Liver (tissue), 9 donors: Measurements from ENCODE around the gene FAM184B. TPM values are rescaled to one million over a fixed set of nuclear protein-coding genes. Genes with fewer than 3 reads are reported as not detected.

ENCODE experiments used
- DNase-seq: peaks from one replicate; pipeline ENCODE4 v3.0.0-alpha.2; 2017; ENCODE audit warnings: low spot score
- H3K27ac ChIP-seq, 2 donors: one replicate each; pipeline ENCODE4 v1.7.0; 2013; ENCODE audit warnings: inconsistent platforms in 2 of 2, low read length in 2 of 2, control low read depth in 1 of 2, low read depth in 1 of 2, mild to moderate bottlenecking in 1 of 2
- H3K27me3 ChIP-seq, 4 donors: one replicate each; pipeline versions ENCODE4 v1.6.1 to v1.7.0; 2013; ENCODE audit warnings: low read length in 3 of 4, inconsistent platforms in 1 of 4, mild to moderate bottlenecking in 1 of 4, moderate library complexity in 1 of 4; ENCODE audit not compliant: control insufficient read depth in 4 of 4, insufficient read depth in 4 of 4
- H3K36me3 ChIP-seq, 4 donors: one replicate each; pipeline versions ENCODE4 v1.6.1 to v1.7.0; 2013; ENCODE audit warnings: low read length in 3 of 4, mild to moderate bottlenecking in 3 of 4, low read depth in 1 of 4, moderate library complexity in 1 of 4; ENCODE audit not compliant: control insufficient read depth in 4 of 4, insufficient read depth in 3 of 4
- H3K4me1 ChIP-seq, 4 donors: one replicate each; pipeline versions ENCODE4 v1.6.1 to v1.7.0; 2013; ENCODE audit warnings: low read length in 3 of 4, mild to moderate bottlenecking in 3 of 4, moderate library complexity in 1 of 4; ENCODE audit not compliant: control insufficient read depth in 4 of 4, insufficient read depth in 4 of 4
- H3K4me3 ChIP-seq, 3 donors: one replicate each; pipeline versions ENCODE4 v1.6.1 to v1.7.0; 2013; ENCODE audit warnings: low read length in 3 of 3, control low read depth in 1 of 3, low read depth in 1 of 3, mild to moderate bottlenecking in 1 of 3
- H3K9ac ChIP-seq, 2 donors: one replicate each; pipeline ENCODE4 v1.7.0; 2013; ENCODE audit warnings: low read length in 2 of 2, mild to moderate bottlenecking in 2 of 2, moderate library complexity in 2 of 2, control low read depth in 1 of 2, low read depth in 1 of 2
- H3K9me3 ChIP-seq, 4 donors: one replicate each; pipeline versions ENCODE4 v1.6.1 to v1.7.0; 2013; ENCODE audit warnings: low read length in 3 of 4; ENCODE audit not compliant: control insufficient read depth in 4 of 4
- FOXA1 ChIP-seq: IDR thresholded peaks from 2 replicates; pipeline ENCODE4 v1.6.1; 2016; ENCODE audit warnings: antibody characterized with exemption
- GABPA ChIP-seq, 2 donors: IDR thresholded peaks in 1 of 2; conservative IDR thresholded peaks in 1 of 2; 2 replicates each; pipeline ENCODE4 v1.6.1; 2016; ENCODE audit warnings: antibody characterized with exemption in 2 of 2, mild to moderate bottlenecking in 1 of 2, moderate library complexity in 1 of 2
- HNF4A ChIP-seq, 2 donors: conservative IDR thresholded peaks; 2 replicates each; pipeline ENCODE4 v1.6.1; 2016; ENCODE audit warnings: antibody characterized with exemption in 2 of 2, mild to moderate bottlenecking in 2 of 2
- JUND ChIP-seq, 2 donors: IDR thresholded peaks; 2 replicates each; pipeline ENCODE4 v1.6.1; 2016; ENCODE audit warnings: antibody characterized with exemption in 2 of 2
- RAD21 ChIP-seq, 2 donors: IDR thresholded peaks; 2 replicates each; pipeline ENCODE4 v1.6.1; 2016; ENCODE audit warnings: antibody characterized with exemption in 2 of 2, mild to moderate bottlenecking in 2 of 2
- SP1 ChIP-seq: IDR thresholded peaks from 2 replicates; pipeline ENCODE4 v1.6.1; 2018; ENCODE audit warnings: antibody characterized with exemption, mild to moderate bottlenecking
- TAF1 ChIP-seq: conservative IDR thresholded peaks from 2 replicates; pipeline ENCODE4 v1.6.1; 2016; ENCODE audit warnings: antibody characterized with exemption, mild to moderate bottlenecking
- YY1 ChIP-seq: IDR thresholded peaks from 2 replicates; pipeline ENCODE4 v1.6.1; 2016; ENCODE audit warnings: antibody characterized with exemption, mild to moderate bottlenecking
- ZBTB33 ChIP-seq: IDR thresholded peaks from 2 replicates; pipeline ENCODE4 v1.6.1; 2016; ENCODE audit warnings: antibody characterized with exemption
- WGBS: extraction: QIAGEN DNeasy Blood & Tissue Kit; methylation state at CpG from one replicate; pipeline ENCODE4 v1.1.7; 2013; 5-methylcytosine and 5-hydroxymethylcytosine counted together
- polyA plus RNA-seq, 2 donors: library from polyadenylated mRNA; stranded (reverse) in 1 of 2; unstranded in 1 of 2; fragments of 200-250 nt in 1 of 2; fragments of >200 nt in 1 of 2; fragmentation: Nextera tagmentation in 1 of 2; extraction: Ambion mirVana in 1 of 2; gene quantifications; one replicate each; pipeline versions ENCODE4 v1.2.1 to v1.2.3, GENCODE V29; 2013 to 2015
- total RNA-seq, 2 donors: library from RNA; depleted of rRNA; stranded (reverse); fragments of >200 nt; gene quantifications; one replicate each; pipeline ENCODE4 v1.2.3, GENCODE V29; 2014
- TF ChIP-seq, protein P1 (sequence below): fragments of 150-350 bp; IDR thresholded peaks from 2 replicates; pipeline ENCODE4 v1.5.1; 2017; ENCODE audit warnings: improper control_type of control experiment, low read depth, low read length; ENCODE audit not compliant: missing input control
- donor health status: healthy.
- donor health status: healthy.
- donor health status: healthy.
- donor health status: healthy.
- donor health status: healthy.

FAM184B gene
- total and polyA plus RNA-seq, 4 donors: 0.01 TPM; not detected in 3

GRCh38 chr4:17636696-17637622 lies 144.5 kb downstream of the FAM184B start:
- no peak for TF ChIP-seq FOXA1
- TF ChIP-seq TAF1: no peak
- TF ChIP-seq, protein P1, sequence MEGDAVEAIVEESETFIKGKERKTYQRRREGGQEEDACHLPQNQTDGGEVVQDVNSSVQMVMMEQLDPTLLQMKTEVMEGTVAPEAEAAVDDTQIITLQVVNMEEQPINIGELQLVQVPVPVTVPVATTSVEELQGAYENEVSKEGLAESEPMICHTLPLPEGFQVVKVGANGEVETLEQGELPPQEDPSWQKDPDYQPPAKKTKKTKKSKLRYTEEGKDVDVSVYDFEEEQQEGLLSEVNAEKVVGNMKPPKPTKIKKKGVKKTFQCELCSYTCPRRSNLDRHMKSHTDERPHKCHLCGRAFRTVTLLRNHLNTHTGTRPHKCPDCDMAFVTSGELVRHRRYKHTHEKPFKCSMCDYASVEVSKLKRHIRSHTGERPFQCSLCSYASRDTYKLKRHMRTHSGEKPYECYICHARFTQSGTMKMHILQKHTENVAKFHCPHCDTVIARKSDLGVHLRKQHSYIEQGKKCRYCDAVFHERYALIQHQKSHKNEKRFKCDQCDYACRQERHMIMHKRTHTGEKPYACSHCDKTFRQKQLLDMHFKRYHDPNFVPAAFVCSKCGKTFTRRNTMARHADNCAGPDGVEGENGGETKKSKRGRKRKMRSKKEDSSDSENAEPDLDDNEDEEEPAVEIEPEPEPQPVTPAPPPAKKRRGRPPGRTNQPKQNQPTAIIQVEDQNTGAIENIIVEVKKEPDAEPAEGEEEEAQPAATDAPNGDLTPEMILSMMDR: peak; percentile 96
- TF ChIP-seq ZBTB33: no peak
- TF ChIP-seq GABPA (IDR thresholded peaks at IDR 0.05 in 1 of 2, conservative IDR thresholded peaks at IDR 0.05 in 1 of 2): no peak
- TF ChIP-seq RAD21 (IDR thresholded peaks at IDR 0.05): peak; percentile 91 to 92
- Histone ChIP-seq H3K27me3 (no peaks in the 10 kb centered on the region), H3K9me3 (no peaks in the 10 kb centered on the region), H3K36me3 (peaks cover 0 to 22% (median 14%) of the 10 kb centered on the region in 4 donors), H3K4me1 (no peaks in the 10 kb centered on the region), H3K4me3 (no peak overlapping the region), H3K9ac (no peak overlapping the region), H3K27ac (no peak overlapping the region)
- DNase-seq: peak; percentile 85
- WGBS: 56% methylated on average over 32 of the region's 32 CpGs

DNA sequence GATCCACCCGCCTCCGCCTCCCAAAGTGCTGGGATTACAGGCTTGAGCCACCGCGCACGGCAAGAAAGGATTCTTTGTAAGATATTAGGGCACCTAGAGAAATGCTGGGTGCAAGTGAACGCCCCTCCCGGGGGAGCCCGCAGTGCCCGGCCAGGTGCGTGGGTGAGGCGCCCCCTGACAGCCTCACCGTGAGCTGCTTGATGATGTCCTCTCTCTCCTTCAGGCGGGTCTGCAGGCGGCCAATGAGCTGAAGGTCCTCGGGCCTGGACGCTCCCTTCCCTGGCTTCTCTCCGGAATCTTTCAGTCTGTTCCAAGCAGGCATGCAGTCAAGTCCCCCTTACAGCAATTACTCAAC lies 145.1 kb downstream of the FAM184B start:
- Histone ChIP-seq H3K4me1 (no peaks in the 10 kb centered on the region), H3K4me3 (no peak overlapping the region), H3K36me3 (peaks cover under 1 to 28% (median 18%) of the 10 kb centered on the region in 4 donors), H3K27ac (no peak overlapping the region), H3K27me3 (no peaks in the 10 kb centered on the region), H3K9me3 (no peaks in the 10 kb centered on the region), H3K9ac (no peak overlapping the region)
- no peak for DNase-seq
- no peak for TF ChIP-seq SP1
- no peak for TF ChIP-seq JUND (IDR thresholded peaks at IDR 0.05)
- TF ChIP-seq RAD21 (IDR thresholded peaks at IDR 0.05): no peak
- no peak for TF ChIP-seq HNF4A (conservative IDR thresholded peaks at IDR 0.05)
- WGBS: 91% methylated on average over 17 of the region's 17 CpGs

DNA sequence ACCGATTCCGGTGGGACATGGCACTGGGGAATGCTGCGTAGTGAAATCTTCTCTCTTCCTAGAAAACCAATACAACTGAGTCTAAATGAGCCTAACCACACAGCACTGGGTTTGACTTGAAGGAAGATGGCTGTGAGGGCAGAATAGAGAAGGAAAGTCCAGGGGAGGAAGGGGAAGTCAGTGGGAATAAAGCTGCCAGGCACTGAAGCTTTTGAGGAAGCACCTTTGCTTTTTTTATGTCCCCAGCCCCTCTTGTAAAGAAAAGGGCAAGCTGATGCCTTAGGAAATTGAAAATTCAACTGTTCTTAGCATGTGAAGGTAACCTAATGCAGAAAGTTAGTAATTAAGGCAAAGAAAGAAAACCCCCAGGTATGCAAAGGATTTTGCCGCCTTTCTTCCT lies 146.4 kb downstream of the FAM184B start:
- H3K9ac ChIP-seq: no peak overlapping the region
- no peaks in the 10 kb centered on the region for H3K27me3 ChIP-seq
- peaks cover 4 to 36% (median 24%) of the 10 kb centered on the region in 4 donors for H3K36me3 ChIP-seq
- H3K9me3 ChIP-seq: no peaks in the 10 kb centered on the region
- TF ChIP-seq GABPA (IDR thresholded peaks at IDR 0.05 in 1 of 2, conservative IDR thresholded peaks at IDR 0.05 in 1 of 2): no peak
- TF ChIP-seq YY1: no peak
- TF ChIP-seq, protein P1: no peak
- no peak overlapping the region for H3K4me3 ChIP-seq
- 97% methylated on average over 4 of the region's 4 CpGs for WGBS
- H3K27ac ChIP-seq: no peak overlapping the region
- no peaks in the 10 kb centered on the region for H3K4me1 ChIP-seq
- no peak for DNase-seq
